IPS-NIHi11 (cell line): Measurements from ENCODE around the gene LAMA2.

Experiments
- DNase-seq: peaks from one replicate; pipeline ENCODE4 v3.0.0; 2012; ENCODE audit warnings: mixed read lengths, low spot score

The LAMA2 gene

GRCh38 chr6:129364767-129365166, 481.8 kb downstream of the LAMA2 start:
- DNase-seq: no peak

DNA sequence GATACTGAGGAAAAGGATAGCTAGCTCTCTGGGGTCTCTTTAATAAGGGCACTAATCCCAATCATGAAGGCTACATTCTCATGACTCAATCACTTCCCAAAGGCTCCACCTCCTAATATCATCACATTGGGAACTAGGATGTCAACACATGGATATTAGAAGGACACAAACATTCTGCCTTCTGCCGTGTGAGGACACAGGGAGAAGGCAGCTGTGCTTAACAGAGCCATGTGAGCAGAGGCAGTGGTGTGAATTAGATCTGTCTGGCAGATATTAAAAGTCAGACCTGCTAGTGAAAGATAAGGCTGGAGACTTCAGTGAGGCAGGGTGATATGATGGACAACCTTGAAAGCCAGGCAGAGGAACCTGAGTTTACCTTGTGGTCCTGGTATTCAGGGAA, 485.1 kb downstream of the LAMA2 start:
- no peak for DNase-seq

GRCh38 chr6:129368970-129369369, 486.0 kb downstream of the LAMA2 start:
- no peak for DNase-seq

DNA sequence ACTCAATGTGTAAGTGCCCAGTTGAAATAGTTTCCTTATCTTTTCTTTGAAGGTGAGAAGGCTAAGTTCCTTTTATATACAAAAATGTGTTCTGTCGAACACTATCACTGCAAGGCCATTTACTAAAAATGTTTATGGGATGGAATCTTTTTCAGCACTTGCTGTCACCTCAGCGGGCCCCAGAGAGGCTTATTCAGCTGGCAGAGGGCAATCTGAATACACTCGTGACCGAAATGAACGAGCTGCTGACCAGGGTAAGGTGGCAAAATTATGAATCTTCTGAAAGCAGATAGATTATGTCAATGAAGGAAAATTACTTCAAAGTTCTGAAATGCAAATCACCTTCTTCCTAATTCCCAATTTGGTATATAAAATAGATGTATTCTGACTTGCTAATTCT, 486.8 kb downstream of the LAMA2 start:
- DNase-seq: no peak

GRCh38 chr6:129370268-129370916, 487.5 kb downstream of the LAMA2 start:
- DNase-seq: peak; percentile 30

DNA sequence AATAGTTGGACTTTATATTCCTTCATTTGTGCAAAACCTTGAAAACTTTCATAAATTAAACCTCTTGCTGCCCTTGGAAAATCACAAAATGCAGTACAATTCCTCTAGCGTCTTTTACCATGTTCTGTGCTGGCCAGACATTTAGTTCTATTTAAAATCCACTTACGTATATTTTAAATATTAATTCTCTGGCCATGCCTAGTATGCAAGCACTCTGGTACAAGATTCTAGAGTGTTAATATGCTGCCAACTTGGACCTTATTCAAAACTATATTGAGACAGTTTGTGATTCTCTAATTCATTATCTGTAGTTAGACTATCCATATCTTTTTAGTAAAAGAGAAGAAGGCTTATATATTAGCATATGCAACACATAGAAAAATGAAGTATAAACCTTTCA, 498.9 kb downstream of the LAMA2 start:
- DNase-seq: no peak

- no peak for DNase-seq
Observed at GRCh38 chr6:129382916-129383315, 500.0 kb downstream of the LAMA2 start.

- DNase-seq: no peak
Observed at GRCh38 chr6:129385117-129385516, 502.2 kb downstream of the LAMA2 start.

DNA sequence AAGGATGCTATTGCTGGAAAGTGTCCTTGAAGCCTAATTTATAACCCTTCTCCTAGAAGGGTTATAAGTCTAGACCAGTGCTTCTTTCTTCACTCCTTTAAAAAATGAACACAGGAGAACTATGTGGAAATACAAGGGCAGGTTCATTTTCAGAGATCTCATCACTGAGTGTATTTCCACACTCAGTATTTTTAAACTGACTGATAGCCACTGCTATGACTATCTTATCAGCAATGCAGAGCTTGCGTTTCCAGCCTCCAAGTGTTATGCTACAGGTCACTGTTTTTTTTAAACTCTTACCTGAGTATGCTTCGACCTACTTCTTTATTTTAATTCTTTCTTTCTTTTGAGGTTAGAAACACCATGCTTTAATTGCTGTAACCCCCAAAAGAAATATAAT, 508.0 kb downstream of the LAMA2 start:
- no peak for DNase-seq

DNA sequence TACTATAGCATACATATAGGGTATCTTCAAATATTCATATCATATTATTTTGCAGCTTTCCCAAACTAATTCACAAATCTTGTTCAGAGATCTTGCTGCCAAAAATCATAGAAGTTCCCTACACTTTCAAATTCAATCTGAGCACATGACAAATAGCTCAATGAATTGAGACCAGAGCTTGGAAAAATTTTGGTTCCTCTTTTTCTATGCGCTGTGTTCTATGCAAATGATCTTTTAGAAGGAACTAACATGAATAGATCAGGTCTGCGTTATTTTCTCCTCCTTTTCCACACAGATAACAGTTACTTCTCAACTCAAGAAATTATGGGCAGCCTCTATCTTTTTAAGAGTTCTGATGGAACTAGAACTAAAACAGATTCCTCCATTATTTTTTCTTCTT, 510.7 kb downstream of the LAMA2 start:
- no peak for DNase-seq

DNA sequence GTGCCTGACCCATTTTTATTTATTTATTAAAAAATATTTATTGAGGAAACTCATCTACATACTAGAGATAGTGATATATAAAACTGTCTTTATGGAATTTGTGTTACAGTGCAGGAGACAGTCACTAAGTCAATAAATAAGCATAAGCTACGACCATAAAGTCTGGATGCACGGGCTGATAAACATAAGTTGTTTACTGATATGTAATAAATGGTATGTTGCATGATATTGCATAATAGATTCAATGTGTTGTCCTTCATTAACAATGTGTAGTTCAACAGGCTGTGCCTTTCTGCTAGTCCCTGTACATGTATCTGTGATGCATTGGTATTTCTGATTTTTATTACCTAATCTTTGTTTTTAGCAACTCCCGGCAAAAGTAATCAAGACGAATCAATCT, 515.8 kb downstream of the LAMA2 start:
- DNase-seq: no peak

DNA sequence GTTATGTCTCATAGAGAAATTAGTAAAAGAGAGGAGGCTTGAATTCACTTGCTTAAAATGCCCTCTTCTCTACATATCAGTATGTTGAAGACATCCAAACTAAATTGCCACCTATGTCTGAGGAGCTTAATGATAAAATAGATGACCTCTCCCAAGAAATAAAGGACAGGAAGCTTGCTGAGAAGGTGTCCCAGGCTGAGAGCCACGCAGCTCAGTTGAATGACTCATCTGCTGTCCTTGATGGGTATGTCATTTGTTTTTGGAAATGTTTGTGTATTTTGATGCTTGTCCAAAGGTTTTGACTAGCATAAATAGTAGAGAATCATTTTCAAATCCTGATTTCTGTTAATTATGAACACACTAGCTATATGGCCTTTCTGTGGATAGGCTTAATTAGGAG, 519.3 kb downstream of the LAMA2 start:
- no peak for DNase-seq

DNA sequence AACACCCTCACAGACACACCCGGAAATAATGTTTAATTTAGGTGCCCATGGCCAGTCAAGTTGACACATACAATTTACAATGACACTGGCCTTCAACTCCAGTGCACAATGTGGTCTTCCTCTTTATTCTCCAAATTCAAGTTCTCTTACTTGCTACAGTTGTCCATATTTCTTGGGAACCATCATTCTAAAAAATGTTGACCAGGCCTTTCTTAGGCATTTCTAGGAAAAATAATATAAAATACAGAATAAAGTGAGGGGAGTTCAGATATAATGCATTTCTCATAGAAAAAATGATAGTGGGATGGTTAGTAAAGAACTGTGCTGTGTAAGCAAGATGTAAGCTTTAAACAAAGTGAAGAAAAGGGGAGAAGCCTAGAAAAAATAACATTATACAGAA, 528.2 kb downstream of the LAMA2 start:
- no peak for DNase-seq

DNA sequence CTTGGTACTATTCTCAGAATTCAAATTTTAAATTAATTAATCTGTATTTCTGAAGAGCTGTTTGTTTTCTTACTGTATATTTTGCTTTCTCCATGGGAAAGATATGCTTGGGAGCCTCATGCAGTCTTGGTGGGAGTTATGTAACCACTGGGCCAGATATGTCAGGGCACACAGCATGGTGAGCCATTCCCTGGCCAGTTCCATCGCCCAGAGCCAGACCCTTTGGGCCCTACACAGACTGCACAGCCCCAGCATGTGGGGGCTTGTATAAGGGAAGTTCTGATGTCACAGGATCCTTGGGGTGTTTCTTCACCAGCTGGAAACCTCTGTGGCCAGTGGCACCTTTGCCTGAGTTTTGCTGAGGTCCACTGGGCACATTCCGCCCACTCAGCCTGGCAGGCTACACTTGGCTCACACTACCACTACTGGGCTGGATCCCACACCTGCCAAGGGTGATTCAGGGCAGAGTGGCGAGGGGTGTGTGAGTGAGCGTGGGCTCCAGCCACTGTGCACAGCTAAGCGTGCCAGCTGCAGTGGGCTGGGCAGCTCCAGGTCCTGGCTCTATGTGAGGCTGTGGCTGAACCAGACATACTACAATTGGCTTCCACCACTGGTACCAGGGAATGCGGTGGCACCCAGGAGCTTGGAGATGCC, 533.5 kb downstream of the LAMA2 start:
- DNase-seq: no peak

DNA sequence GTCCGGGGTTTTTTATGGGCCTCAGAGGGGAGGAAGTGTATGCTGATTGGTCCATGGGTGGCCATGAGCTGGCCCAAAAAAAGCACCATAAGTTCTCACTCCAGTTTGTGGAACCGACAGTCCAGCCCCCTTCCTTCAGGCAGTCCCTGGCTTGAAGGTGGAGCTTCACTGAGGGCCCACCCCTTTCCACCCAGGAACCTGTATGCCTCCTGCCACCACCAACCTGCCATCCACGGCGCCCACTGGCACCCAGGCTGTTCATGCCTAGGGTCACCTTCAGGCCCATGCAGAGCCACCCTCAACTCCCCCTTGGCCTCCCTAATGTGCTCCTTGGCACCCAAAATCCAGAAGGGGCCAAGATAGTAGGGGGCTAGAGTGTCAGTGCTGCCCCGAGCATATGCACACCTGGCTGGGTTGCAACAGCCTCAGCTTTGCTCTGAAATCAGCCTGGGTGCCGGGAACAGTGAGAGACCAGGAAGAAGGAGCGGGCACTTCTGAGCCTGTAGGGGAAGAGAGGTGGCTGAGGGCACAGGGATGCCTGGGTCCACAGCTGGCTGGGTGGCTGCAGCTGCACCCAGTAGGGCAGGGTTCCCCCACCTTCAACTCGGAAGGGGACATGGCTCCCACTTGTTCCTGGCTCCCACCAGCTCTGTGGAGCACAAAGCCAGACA, 534.6 kb downstream of the LAMA2 start:
- DNase-seq: no peak

- DNase-seq: no peak
Observed at GRCh38 chr6:129419324-129419723, 536.4 kb downstream of the LAMA2 start.

DNA sequence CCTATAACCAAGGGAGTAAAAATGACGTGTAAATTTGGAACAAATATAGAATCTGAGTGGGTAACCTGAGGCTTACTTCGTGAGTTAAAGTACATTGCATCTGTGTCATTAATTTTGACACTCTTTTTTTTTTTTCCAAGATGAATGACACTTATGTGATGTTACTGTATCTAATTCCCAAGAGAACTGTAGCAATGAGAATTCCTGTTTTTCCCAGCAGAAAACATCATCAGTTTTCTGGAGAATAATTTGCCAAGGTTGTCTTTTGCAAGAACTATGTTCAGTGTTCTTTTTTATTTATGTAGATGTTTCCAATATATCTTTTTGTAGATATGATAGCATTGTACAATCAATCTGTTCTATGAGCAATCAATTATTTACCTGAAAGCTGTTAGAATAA, 543.4 kb downstream of the LAMA2 start:
- DNase-seq: no peak

GRCh38 chr6:129429956-129430355, 547.0 kb downstream of the LAMA2 start:
- DNase-seq: no peak

DNA sequence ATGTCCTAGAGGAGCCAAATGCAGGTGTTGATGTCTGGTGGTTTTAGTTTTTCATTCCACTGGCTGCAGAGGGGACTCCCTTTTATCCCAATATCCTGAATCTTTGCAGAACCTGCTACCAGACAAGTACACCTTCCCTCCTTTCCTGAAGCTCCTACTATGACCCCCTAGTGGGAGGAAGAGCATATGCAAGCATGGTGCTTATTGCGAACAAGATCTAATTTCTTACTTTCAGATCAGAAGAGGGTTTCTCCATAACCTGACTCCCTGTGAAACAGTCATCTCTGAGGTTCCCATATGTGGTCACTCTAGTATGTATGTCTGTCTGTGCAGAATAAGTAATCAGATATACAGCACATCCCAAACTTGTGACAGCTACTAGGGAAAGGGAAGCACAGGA, 549.8 kb downstream of the LAMA2 start:
- peak; percentile 42 for DNase-seq

DNA sequence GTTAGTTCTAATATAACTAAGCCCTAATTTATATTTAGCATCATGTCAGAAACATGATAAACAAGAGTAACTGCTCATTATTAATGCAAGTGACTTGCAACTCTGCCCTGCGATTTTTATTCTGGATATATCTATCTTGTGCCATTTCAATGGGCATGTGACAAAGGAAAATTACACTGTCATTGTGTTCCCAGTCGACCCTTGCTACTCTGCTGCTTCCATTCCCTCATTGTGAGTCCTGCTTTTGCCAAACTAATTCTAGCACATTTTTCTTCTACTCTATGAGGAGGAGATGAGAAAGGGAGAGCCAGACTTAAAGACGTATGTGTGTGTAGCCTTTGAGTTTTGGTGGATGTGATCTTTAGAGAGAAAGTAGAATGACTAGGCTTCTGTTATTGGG, 551.2 kb downstream of the LAMA2 start:
- DNase-seq: no peak

DNA sequence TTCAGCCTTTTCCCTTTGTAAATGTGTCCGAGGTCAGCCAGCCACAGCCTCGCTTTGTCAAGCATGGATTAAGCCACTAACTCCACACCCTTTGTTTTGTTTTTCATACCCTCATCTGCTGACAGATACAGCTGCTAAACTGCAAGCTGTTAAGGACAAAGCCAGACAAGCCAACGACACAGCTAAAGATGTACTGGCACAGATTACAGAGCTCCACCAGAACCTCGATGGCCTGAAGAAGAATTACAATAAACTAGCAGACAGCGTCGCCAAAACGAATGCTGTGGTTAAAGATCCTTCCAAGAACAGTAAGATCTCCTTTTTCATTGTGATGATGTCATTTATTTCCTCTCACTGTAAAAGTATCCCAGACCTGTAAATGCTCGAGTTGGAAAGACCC, 557.8 kb downstream of the LAMA2 start:
- DNase-seq: peak; percentile 47

- DNase-seq: no peak
Observed at GRCh38 chr6:129444683-129445082, 561.7 kb downstream of the LAMA2 start.
